Body of pancreas (tissue), 4 donors: ENCODE results near the gene RLN1.
"Not testable (repeated sequence)": the region's sequence is repeated elsewhere in the genome, so short reads cannot be mapped to it uniquely, and the experiment has no call there.

Source experiments
- POLR2A ChIP-seq, 3 donors: fragments of 450-650 bp; IDR thresholded peaks; one replicate each; pipeline ENCODE4 v1.6.1; 2016; ENCODE audit warnings: antibody characterized with exemption in 3 of 3, mild to moderate bottlenecking in 2 of 3
- TF ChIP-seq, protein P1 (sequence below), 7 experiments: fragments of 450-650 bp in 4 of 7; fragments of 200-600 bp in 3 of 7; sonication (generic) in 3 of 7; IDR thresholded peaks; one replicate each; pipeline ENCODE4 v1.5.1; 2016 to 2019; ENCODE audit warnings: antibody characterized with exemption in 7 of 7

DNA sequence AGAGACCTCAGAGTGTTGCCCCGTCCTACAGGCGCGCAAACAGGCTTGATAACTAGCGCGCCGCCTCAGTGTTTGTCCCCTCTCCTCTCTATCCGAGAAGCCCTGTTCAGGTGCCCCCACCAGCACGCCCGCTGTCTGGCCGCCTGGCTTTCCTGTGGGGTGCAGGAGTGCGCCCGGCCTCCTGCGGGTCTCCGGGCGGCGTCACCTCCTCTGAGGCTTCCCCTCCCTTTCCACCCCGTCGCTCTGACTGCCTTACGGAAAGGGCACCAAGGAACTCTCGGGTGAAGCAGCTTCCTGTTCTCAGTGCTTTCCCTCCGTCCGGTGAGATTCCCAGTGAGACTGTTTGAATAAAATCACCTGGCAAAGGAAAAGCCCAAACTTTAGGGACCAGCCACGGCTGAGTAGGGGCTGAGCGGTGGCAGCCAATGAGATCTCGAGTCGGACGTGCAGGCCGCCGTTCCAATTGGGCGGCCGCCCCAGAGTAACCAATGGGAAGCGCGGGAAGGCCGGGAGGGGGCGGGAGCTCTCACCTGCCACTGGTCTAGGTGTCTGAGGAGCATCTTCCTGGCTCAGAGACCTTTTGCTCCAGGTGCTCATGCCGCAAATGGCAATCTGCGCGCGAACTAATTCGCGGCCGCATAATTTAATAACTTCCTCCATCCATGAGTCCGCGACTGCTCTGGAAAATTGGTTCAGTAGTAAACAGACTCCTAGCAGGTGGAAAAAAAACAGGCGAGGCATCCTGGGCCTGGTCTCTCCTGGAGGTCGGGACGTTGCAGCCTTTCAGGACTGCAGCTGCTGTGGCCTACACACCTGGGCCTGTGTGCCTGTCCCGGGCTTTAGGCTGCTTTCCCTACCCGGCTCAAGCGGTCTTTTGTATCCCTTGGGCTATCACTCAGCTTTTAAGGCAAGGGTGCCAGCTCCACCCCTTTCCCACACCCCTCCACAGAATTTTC, 35.6 kb downstream of the RLN1 start, which contains the start of gene RLN2:
- TF ChIP-seq POLR2A (IDR thresholded peaks at IDR 0.05): not testable (repeated sequence)
- TF ChIP-seq, protein P1, sequence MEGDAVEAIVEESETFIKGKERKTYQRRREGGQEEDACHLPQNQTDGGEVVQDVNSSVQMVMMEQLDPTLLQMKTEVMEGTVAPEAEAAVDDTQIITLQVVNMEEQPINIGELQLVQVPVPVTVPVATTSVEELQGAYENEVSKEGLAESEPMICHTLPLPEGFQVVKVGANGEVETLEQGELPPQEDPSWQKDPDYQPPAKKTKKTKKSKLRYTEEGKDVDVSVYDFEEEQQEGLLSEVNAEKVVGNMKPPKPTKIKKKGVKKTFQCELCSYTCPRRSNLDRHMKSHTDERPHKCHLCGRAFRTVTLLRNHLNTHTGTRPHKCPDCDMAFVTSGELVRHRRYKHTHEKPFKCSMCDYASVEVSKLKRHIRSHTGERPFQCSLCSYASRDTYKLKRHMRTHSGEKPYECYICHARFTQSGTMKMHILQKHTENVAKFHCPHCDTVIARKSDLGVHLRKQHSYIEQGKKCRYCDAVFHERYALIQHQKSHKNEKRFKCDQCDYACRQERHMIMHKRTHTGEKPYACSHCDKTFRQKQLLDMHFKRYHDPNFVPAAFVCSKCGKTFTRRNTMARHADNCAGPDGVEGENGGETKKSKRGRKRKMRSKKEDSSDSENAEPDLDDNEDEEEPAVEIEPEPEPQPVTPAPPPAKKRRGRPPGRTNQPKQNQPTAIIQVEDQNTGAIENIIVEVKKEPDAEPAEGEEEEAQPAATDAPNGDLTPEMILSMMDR (IDR thresholded peaks at IDR 0.05): not testable (repeated sequence)
